ENCODE measurements around the gene RORC.

RORC gene

GRCh38 chr1:151829352-151830046, 2.1 kb downstream of the RORC start:
- TF ChIP-seq CTCF (IDR thresholded peaks at IDR 0.05; ENCODE audit: insufficient read depth, low read depth, low read length, missing control alignments), result no peak
- no peak overlapping the region for H3K4me3 ChIP-seq (ENCODE audit: low read depth, low read length)
- DNase-seq (ENCODE audit: low read depth), result no peak

GRCh38 chr1:151828921-151829320, 2.7 kb downstream of the RORC start:
- no peak for TF ChIP-seq CTCF (IDR thresholded peaks at IDR 0.05; ENCODE audit: insufficient read depth, low read depth, low read length, missing control alignments)
- H3K4me3 ChIP-seq (ENCODE audit: low read depth, low read length), result no peak overlapping the region
- no peak for DNase-seq (ENCODE audit: low read depth)

- no peak for DNase-seq (ENCODE audit: low read depth)
- no peak for TF ChIP-seq CTCF (IDR thresholded peaks at IDR 0.05; ENCODE audit: insufficient read depth, low read depth, low read length, missing control alignments)
- H3K4me3 ChIP-seq (ENCODE audit: low read depth, low read length), result no peak overlapping the region
These were observed 3.7 kb downstream of the RORC start for GRCh38 chr1:151827853-151828252.

GRCh38 chr1:151825751-151826660, 5.6 kb downstream of the RORC start:
- no peak overlapping the region for H3K4me3 ChIP-seq (ENCODE audit: low read depth, low read length)
- DNase-seq (ENCODE audit: low read depth), result no peak
- TF ChIP-seq CTCF (IDR thresholded peaks at IDR 0.05; ENCODE audit: insufficient read depth, low read depth, low read length, missing control alignments), result no peak

- no peak overlapping the region for H3K4me3 ChIP-seq (ENCODE audit: low read depth, low read length)
- no peak for DNase-seq (ENCODE audit: low read depth)
- no peak for TF ChIP-seq CTCF (IDR thresholded peaks at IDR 0.05; ENCODE audit: insufficient read depth, low read depth, low read length, missing control alignments)
These were observed 6.4 kb downstream of the RORC start for GRCh38 chr1:151825204-151825603.

GRCh38 chr1:151823175-151823574, 8.4 kb downstream of the RORC start:
- no peak for TF ChIP-seq CTCF (IDR thresholded peaks at IDR 0.05; ENCODE audit: insufficient read depth, low read depth, low read length, missing control alignments)
- DNase-seq (ENCODE audit: low read depth), result no peak
- H3K4me3 ChIP-seq (ENCODE audit: low read depth, low read length), result no peak overlapping the region

Measured in GM12865 (cell line).